ENCODE results near the gene ERBB4.

The ERBB4 gene

GRCh38 chr2:212536817-212537725 is 1.5 kb downstream of the ERBB4 start:
- TF ChIP-seq JUND (IDR thresholded peaks at IDR 0.05; ENCODE audit: low read depth) = no peak
- peak in 1 of 2 experiments; percentile 56 for DNase-seq (ENCODE audit: low read depth in 1 of 2, low spot score in 1 of 2)
- in situ Hi-C loops (cut with HindIII; ENCODE audit: low pct_unique_long_range_greater_than_20kb, low sequenced_read_pairs) = no loop called here

- TF ChIP-seq JUND (IDR thresholded peaks at IDR 0.05; ENCODE audit: low read depth) = no peak
- peak in 1 of 2 experiments; percentile 47 for DNase-seq (ENCODE audit: low read depth in 1 of 2, low spot score in 1 of 2)
These were observed 2.4 kb downstream of the ERBB4 start for GRCh38 chr2:212535996-212536816.

GRCh38 chr2:212534336-212534735 is 4.3 kb downstream of the ERBB4 start:
- DNase-seq (ENCODE audit: low read depth in 1 of 2, low spot score in 1 of 2) = no peak
- no peak for TF ChIP-seq JUND (IDR thresholded peaks at IDR 0.05; ENCODE audit: low read depth)
- in situ Hi-C loops (cut with HindIII; ENCODE audit: low pct_unique_long_range_greater_than_20kb, low sequenced_read_pairs) = no loop called here

More at GRCh38 chr2:212535996-212536816, 2.4 kb downstream of the ERBB4 start:
- in situ Hi-C loops (cut with HindIII; ENCODE audit: low pct_unique_long_range_greater_than_20kb, low sequenced_read_pairs) = no loop called here

GRCh38 chr2:212532585-212532984 is 6.0 kb downstream of the ERBB4 start:
- DNase-seq (ENCODE audit: low read depth in 1 of 2, low spot score in 1 of 2) = peak in 1 of 2 experiments; percentile 10
- in situ Hi-C loops (cut with HindIII; ENCODE audit: low pct_unique_long_range_greater_than_20kb, low sequenced_read_pairs) = no loop called here
- TF ChIP-seq JUND (IDR thresholded peaks at IDR 0.05; ENCODE audit: low read depth) = no peak

GRCh38 chr2:212532087-212532486 is 6.5 kb downstream of the ERBB4 start:
- DNase-seq (ENCODE audit: low read depth in 1 of 2, low spot score in 1 of 2) = no peak
- in situ Hi-C loops (cut with HindIII; ENCODE audit: low pct_unique_long_range_greater_than_20kb, low sequenced_read_pairs) = no loop called here
- TF ChIP-seq JUND (IDR thresholded peaks at IDR 0.05; ENCODE audit: low read depth) = no peak

- in situ Hi-C loops (cut with HindIII; ENCODE audit: low pct_unique_long_range_greater_than_20kb, low sequenced_read_pairs) = no loop called here
- DNase-seq (ENCODE audit: low read depth in 1 of 2, low spot score in 1 of 2) = no peak
- TF ChIP-seq JUND (IDR thresholded peaks at IDR 0.05; ENCODE audit: low read depth) = no peak
These were observed 7.1 kb downstream of the ERBB4 start for GRCh38 chr2:212531499-212531898.

- TF ChIP-seq JUND (IDR thresholded peaks at IDR 0.05; ENCODE audit: low read depth) = no peak
- DNase-seq (ENCODE audit: low read depth in 1 of 2, low spot score in 1 of 2) = no peak
These were observed 7.6 kb downstream of the ERBB4 start for GRCh38 chr2:212530991-212531390.

GRCh38 chr2:212530373-212530772 is 8.2 kb downstream of the ERBB4 start:
- TF ChIP-seq JUND (IDR thresholded peaks at IDR 0.05; ENCODE audit: low read depth) = no peak
- no peak for DNase-seq (ENCODE audit: low read depth in 1 of 2, low spot score in 1 of 2)
- in situ Hi-C loops (cut with HindIII; ENCODE audit: low pct_unique_long_range_greater_than_20kb, low sequenced_read_pairs) = no loop called here

More at GRCh38 chr2:212530991-212531390, 7.6 kb downstream of the ERBB4 start:
- in situ Hi-C loops (cut with HindIII; ENCODE audit: low pct_unique_long_range_greater_than_20kb, low sequenced_read_pairs) = no loop called here

GRCh38 chr2:212528106-212528856 is 10.3 kb downstream of the ERBB4 start:
- in situ Hi-C loops (cut with HindIII; ENCODE audit: low pct_unique_long_range_greater_than_20kb, low sequenced_read_pairs) = no loop called here
- DNase-seq (ENCODE audit: low read depth in 1 of 2, low spot score in 1 of 2) = no peak
- TF ChIP-seq JUND (IDR thresholded peaks at IDR 0.05; ENCODE audit: low read depth) = no peak

GRCh38 chr2:212526059-212526458 is 12.5 kb downstream of the ERBB4 start:
- DNase-seq (ENCODE audit: low read depth in 1 of 2, low spot score in 1 of 2) = no peak
- TF ChIP-seq JUND (IDR thresholded peaks at IDR 0.05; ENCODE audit: low read depth) = no peak
- in situ Hi-C loops (cut with HindIII; ENCODE audit: low pct_unique_long_range_greater_than_20kb, low sequenced_read_pairs) = no loop called here

- no peak for DNase-seq (ENCODE audit: low read depth in 1 of 2, low spot score in 1 of 2)
- in situ Hi-C loops (cut with HindIII; ENCODE audit: low pct_unique_long_range_greater_than_20kb, low sequenced_read_pairs) = no loop called here
- no peak for TF ChIP-seq JUND (IDR thresholded peaks at IDR 0.05; ENCODE audit: low read depth)
These were observed 14.8 kb downstream of the ERBB4 start for GRCh38 chr2:212523756-212524155.

- DNase-seq (ENCODE audit: low read depth in 1 of 2, low spot score in 1 of 2) = peak in 1 of 2 experiments; percentile 36
- no peak for TF ChIP-seq JUND (IDR thresholded peaks at IDR 0.05; ENCODE audit: low read depth)
- in situ Hi-C loops (cut with HindIII; ENCODE audit: low pct_unique_long_range_greater_than_20kb, low sequenced_read_pairs) = no loop called here
These were observed 18.3 kb downstream of the ERBB4 start for GRCh38 chr2:212520340-212520739.
